SK-N-SH (cell line): Measurements from ENCODE around the gene TYW1. TPM values are rescaled to one million over a fixed set of nuclear protein-coding genes. Genes with fewer than 3 reads are reported as not detected.

Experiments used
- CTCF ChIA-PET: fragments of 300-600, 350-600 bp; formaldehyde crosslinking; extraction: SDS; loops from one replicate; lab custom pipeline; 2021; lab: Yijun Ruan, JAX
- POLR2A ChIA-PET: fragments of 350-600 bp; sonication (Branson Sonifier 250); formaldehyde crosslinking; extraction: SDS; loops from one replicate; lab custom pipeline; 2020; ENCODE audit warnings: antibody characterized with exemption, inconsistent platforms; lab: Yijun Ruan, JAX
- DNase-seq: peaks from one replicate; pipeline ENCODE4 v3.0.0; 2012
- H2AFZ ChIP-seq: fragments of 200-600 bp; sonication (generic); 2 replicates; pipeline ENCODE4 v1.8.1; 2016; ENCODE audit warnings: antibody characterized with exemption, mild to moderate bottlenecking, low read depth
- H3F3A ChIP-seq: fragments of 200-600 bp; sonication (generic); replicated peaks from 2 replicates; pipeline ENCODE3; 2016; ENCODE audit warnings: antibody characterized with exemption, mild to moderate bottlenecking; ENCODE audit not compliant: insufficient read depth
- H3K27ac ChIP-seq, 2 experiments: fragments of 200-500 bp in 1 of 2; fragments of 200-600 bp in 1 of 2; sonication (Bioruptor generic) in 1 of 2; sonication (generic), shearing (Covaris generic) in 1 of 2; 2 replicates each; pipeline versions ENCODE4 v1.5.1 to v1.6.1; 2014 to 2016; ENCODE audit warnings: low read depth in 2 of 2, inconsistent platforms in 1 of 2, low read length in 1 of 2, mild to moderate bottlenecking in 1 of 2, mixed read lengths in 1 of 2
- H3K27me3 ChIP-seq: fragments of 200-600 bp; sonication (generic), shearing (Covaris generic); 2 replicates; pipeline ENCODE4 v1.6.1; 2016; ENCODE audit warnings: mixed run types; ENCODE audit not compliant: insufficient read depth
- H3K36me3 ChIP-seq, 2 experiments: fragments of 200-500 bp in 1 of 2; fragments of 200-600 bp in 1 of 2; sonication (Bioruptor generic) in 1 of 2; sonication (generic) in 1 of 2; replicated peaks in 1 of 2; 2 replicates each; pipeline versions ENCODE3 to v1.5.1; 2014 to 2016; ENCODE audit warnings: low read length in 1 of 2, mild to moderate bottlenecking in 1 of 2; ENCODE audit not compliant: insufficient read depth in 2 of 2, control insufficient read depth in 1 of 2
- H3K4me1 ChIP-seq, 2 experiments: fragments of 200-500 bp in 1 of 2; fragments of 200-600 bp in 1 of 2; sonication (Bioruptor generic) in 1 of 2; sonication (generic), shearing (Covaris generic) in 1 of 2; 2 replicates each; pipeline versions ENCODE4 v1.5.1 to v1.6.1; 2014 to 2016; ENCODE audit warnings: low read depth in 1 of 2, low read length in 1 of 2, mixed run types in 1 of 2; ENCODE audit not compliant: insufficient read depth in 2 of 2, control insufficient read depth in 1 of 2
- H3K4me2 ChIP-seq: fragments of 200-600 bp; sonication (generic), shearing (Covaris generic); 2 replicates; pipeline ENCODE4 v1.6.1; 2017; ENCODE audit warnings: mixed run types
- H3K4me3 ChIP-seq, 2 experiments: fragments of 200-500 bp in 1 of 2; fragments of 200-600 bp in 1 of 2; sonication (Bioruptor generic) in 1 of 2; sonication (generic), shearing (Covaris generic) in 1 of 2; 2 replicates each; pipeline versions ENCODE4 v1.5.1 to v1.8.1; 2014 to 2016; ENCODE audit warnings: low read depth in 2 of 2, inconsistent platforms in 1 of 2, low read length in 1 of 2, mild to moderate bottlenecking in 1 of 2, mixed read lengths in 1 of 2, moderate library complexity in 1 of 2
- H3K79me2 ChIP-seq: fragments of 200-600 bp; sonication (generic); 2 replicates; pipeline ENCODE4 v1.8.1; 2017; ENCODE audit warnings: mild to moderate bottlenecking; ENCODE audit not compliant: insufficient read depth
- H3K9ac ChIP-seq: fragments of 200-600 bp; sonication (generic); 2 replicates; pipeline ENCODE4 v1.6.1; 2017; ENCODE audit warnings: mixed run types
- H3K9me2 ChIP-seq: fragments of 200-600 bp; sonication (generic); 2 replicates; pipeline ENCODE4 v1.6.1; 2017; ENCODE audit warnings: mixed run types
- H3K9me3 ChIP-seq: fragments of 200-600 bp; sonication (generic); 2 replicates; pipeline ENCODE4 v1.6.1; 2017; ENCODE audit warnings: mixed run types, mild to moderate bottlenecking, moderate library complexity
- H4K20me1 ChIP-seq: fragments of 200-600 bp; sonication (generic); 2 replicates; pipeline ENCODE4 v1.6.1; 2017; ENCODE audit warnings: mild to moderate bottlenecking, mixed run types; ENCODE audit not compliant: insufficient read depth
- CHD2 ChIP-seq: fragments of 150-350 bp; IDR thresholded peaks from 2 replicates; pipeline ENCODE4 v1.6.1; 2018; ENCODE audit warnings: low read length; ENCODE audit not compliant: partially characterized antibody
- EP300 ChIP-seq, 2 experiments: IDR thresholded peaks; 2 replicates each; pipeline versions ENCODE4 v1.4.0 to v1.6.1; 2012; ENCODE audit warnings: borderline replicate concordance in 1 of 2, low read depth in 1 of 2, low read length in 1 of 2
- EZH2phosphoT487 ChIP-seq: fragments of 200-600 bp; sonication (generic); IDR thresholded peaks from 2 replicates; pipeline ENCODE4 v1.6.1; 2017; ENCODE audit warnings: low read depth, mixed run types, mild to moderate bottlenecking, antibody characterized with exemption, moderate library complexity, borderline replicate concordance
- FOSL2 ChIP-seq: IDR thresholded peaks from 2 replicates; pipeline ENCODE4 v1.4.0; 2012; ENCODE audit warnings: low read depth, mild to moderate bottlenecking, moderate library complexity, borderline replicate concordance
- FOXM1 ChIP-seq: IDR thresholded peaks from 2 replicates; pipeline ENCODE4 v1.4.0; 2012; ENCODE audit warnings: low read depth, mild to moderate bottlenecking
- GATA2 ChIP-seq: sonication (generic); formaldehyde crosslinking; IDR thresholded peaks from 2 replicates; pipeline ENCODE4 v1.5.0; 2020; ENCODE audit warnings: mild to moderate bottlenecking, missing genetic modification reagents
- JUND ChIP-seq: IDR thresholded peaks from 2 replicates; pipeline ENCODE4 v1.4.0; 2012
- NFIC ChIP-seq: IDR thresholded peaks from 2 replicates; pipeline ENCODE4 v1.4.0; 2012; ENCODE audit warnings: borderline replicate concordance
- NRF1 ChIP-seq: IDR thresholded peaks from 2 replicates; pipeline ENCODE4 v1.6.1; 2012; ENCODE audit warnings: low read depth, mild to moderate bottlenecking, low read length
- POLR2AphosphoS5 ChIP-seq: IDR thresholded peaks from 2 replicates; pipeline ENCODE4 v1.6.1; 2012; ENCODE audit warnings: low read depth, low read length
- RCOR1 ChIP-seq: fragments of 150-350 bp; IDR thresholded peaks from 2 replicates; pipeline ENCODE4 v1.6.1; 2017; ENCODE audit warnings: antibody characterized with exemption, low read length
- RFX5 ChIP-seq: IDR thresholded peaks from 2 replicates; pipeline ENCODE4 v1.6.1; 2012; ENCODE audit warnings: mild to moderate bottlenecking, improper control_type of control experiment, low read length
- RXRA ChIP-seq: IDR thresholded peaks from 2 replicates; pipeline ENCODE4 v1.4.0; 2012; ENCODE audit warnings: low read depth, mild to moderate bottlenecking, borderline replicate concordance
- TEAD4 ChIP-seq: IDR thresholded peaks from 2 replicates; pipeline ENCODE4 v1.4.0; 2012; ENCODE audit warnings: mild to moderate bottlenecking, borderline replicate concordance; ENCODE audit not compliant: insufficient read depth
- YY1 ChIP-seq: IDR thresholded peaks from 2 replicates; pipeline ENCODE4 v1.4.0; 2012; ENCODE audit warnings: low read depth, mild to moderate bottlenecking
- WGBS: methylation state at CpG from one replicate; pipeline ENCODE4 v1.1.6; 2017; ENCODE audit warnings: low lambda C conversion rate; 5-methylcytosine and 5-hydroxymethylcytosine counted together
- polyA plus RNA-seq, 3 experiments: library from polyadenylated mRNA; depleted of rRNA; stranded (reverse); fragments of >200 nt; gene quantifications; 2 replicates each; pipeline ENCODE4 v1.2.3, GENCODE V29; 2012
- TF ChIP-seq, protein P1 (sequence below): IDR thresholded peaks from 2 replicates; pipeline ENCODE4 v1.4.0; 2012; ENCODE audit warnings: low read depth
- TF ChIP-seq, protein P2 (sequence below): IDR thresholded peaks from 2 replicates; pipeline ENCODE4 v1.4.0; 2012; ENCODE audit warnings: low read depth, borderline replicate concordance
- TF ChIP-seq, protein P3 (sequence below): IDR thresholded peaks from 2 replicates; pipeline ENCODE4; 2012
- TF ChIP-seq, protein P4 (sequence below): fragments of 150-350 bp; IDR thresholded peaks from 2 replicates; pipeline ENCODE4 v1.6.1; 2016; ENCODE audit warnings: mild to moderate bottlenecking, low read depth, low read length
- TF ChIP-seq, protein P5 (sequence below): fragments of 200-600 bp; sonication (generic); IDR thresholded peaks from 2 replicates; pipeline ENCODE4 v1.6.1; 2017; ENCODE audit warnings: antibody characterized with exemption, mild to moderate bottlenecking, moderate library complexity

TYW1 gene
- polyA plus RNA-seq, 1 of the 3 experiments (the other 2 are of a cell fraction) = 15.0 TPM

DNA sequence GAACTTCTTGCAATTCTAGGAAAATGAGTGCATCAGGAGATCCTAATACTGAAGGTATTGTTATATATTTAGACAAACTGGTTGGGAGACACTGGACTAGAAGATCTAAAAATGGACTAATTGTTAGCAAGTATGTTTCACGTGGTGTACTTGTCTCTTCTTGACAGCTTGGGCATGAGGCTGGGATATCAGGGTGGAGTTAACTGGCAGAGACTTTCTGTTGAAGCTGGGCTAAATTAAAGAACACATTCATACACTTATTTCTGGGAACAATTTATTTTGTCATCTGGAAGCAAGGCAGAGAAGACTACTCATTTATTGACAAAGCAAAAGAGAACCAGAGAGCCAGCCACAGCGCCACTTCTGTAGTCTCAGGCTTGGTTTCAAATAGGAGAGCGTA is 25.9 kb downstream of the TYW1 start:
- 0 out of 4 replicates have a peak overlapping the region, but pooled peaks of 1 of the 2 experiments have one; percentile 4 for H3K27ac ChIP-seq
- H3K36me3 ChIP-seq = peaks cover 11 to 35% of the 10 kb centered on the region in 2 experiments
- peaks cover 16% of the 10 kb centered on the region; the same call in 1 of the 2 replicates for H3K79me2 ChIP-seq
- CTCF ChIA-PET = no interaction called here
- POLR2A ChIA-PET = no interaction called here
- H2AFZ ChIP-seq = no peak overlapping the region
- TF ChIP-seq, protein P1, sequence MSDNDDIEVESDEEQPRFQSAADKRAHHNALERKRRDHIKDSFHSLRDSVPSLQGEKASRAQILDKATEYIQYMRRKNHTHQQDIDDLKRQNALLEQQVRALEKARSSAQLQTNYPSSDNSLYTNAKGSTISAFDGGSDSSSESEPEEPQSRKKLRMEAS = no peak
- TF ChIP-seq JUND = no peak
- TF ChIP-seq TEAD4 = no peak
- TF ChIP-seq, protein P2, sequence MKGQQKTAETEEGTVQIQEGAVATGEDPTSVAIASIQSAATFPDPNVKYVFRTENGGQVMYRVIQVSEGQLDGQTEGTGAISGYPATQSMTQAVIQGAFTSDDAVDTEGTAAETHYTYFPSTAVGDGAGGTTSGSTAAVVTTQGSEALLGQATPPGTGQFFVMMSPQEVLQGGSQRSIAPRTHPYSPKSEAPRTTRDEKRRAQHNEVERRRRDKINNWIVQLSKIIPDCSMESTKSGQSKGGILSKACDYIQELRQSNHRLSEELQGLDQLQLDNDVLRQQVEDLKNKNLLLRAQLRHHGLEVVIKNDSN = no peak
- TF ChIP-seq RFX5 = no peak
- TF ChIP-seq, protein P3, sequence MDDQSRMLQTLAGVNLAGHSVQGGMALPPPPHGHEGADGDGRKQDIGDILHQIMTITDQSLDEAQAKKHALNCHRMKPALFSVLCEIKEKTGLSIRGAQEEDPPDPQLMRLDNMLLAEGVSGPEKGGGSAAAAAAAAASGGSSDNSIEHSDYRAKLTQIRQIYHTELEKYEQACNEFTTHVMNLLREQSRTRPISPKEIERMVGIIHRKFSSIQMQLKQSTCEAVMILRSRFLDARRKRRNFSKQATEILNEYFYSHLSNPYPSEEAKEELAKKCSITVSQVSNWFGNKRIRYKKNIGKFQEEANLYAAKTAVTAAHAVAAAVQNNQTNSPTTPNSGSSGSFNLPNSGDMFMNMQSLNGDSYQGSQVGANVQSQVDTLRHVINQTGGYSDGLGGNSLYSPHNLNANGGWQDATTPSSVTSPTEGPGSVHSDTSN = no peak
- TF ChIP-seq CHD2 = no peak
- TF ChIP-seq, protein P4, sequence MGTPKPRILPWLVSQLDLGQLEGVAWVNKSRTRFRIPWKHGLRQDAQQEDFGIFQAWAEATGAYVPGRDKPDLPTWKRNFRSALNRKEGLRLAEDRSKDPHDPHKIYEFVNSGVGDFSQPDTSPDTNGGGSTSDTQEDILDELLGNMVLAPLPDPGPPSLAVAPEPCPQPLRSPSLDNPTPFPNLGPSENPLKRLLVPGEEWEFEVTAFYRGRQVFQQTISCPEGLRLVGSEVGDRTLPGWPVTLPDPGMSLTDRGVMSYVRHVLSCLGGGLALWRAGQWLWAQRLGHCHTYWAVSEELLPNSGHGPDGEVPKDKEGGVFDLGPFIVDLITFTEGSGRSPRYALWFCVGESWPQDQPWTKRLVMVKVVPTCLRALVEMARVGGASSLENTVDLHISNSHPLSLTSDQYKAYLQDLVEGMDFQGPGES = no peak
- no peak for TF ChIP-seq POLR2AphosphoS5
- no peak for TF ChIP-seq FOSL2
- TF ChIP-seq YY1 = no peak
- no peak for TF ChIP-seq EP300 (IDR thresholded peaks at IDR 0.05; ENCODE audit: borderline replicate concordance in 1 of 2, low read depth in 1 of 2, low read length in 1 of 2)
- TF ChIP-seq GATA2 (CRISPR knock-in tag) = no peak
- no peak for TF ChIP-seq RCOR1
- TF ChIP-seq NRF1 = no peak
- TF ChIP-seq FOXM1 = no peak
- no peak for TF ChIP-seq EZH2phosphoT487
- no peak for TF ChIP-seq NFIC
- no peak for TF ChIP-seq RXRA
- TF ChIP-seq, protein P5, sequence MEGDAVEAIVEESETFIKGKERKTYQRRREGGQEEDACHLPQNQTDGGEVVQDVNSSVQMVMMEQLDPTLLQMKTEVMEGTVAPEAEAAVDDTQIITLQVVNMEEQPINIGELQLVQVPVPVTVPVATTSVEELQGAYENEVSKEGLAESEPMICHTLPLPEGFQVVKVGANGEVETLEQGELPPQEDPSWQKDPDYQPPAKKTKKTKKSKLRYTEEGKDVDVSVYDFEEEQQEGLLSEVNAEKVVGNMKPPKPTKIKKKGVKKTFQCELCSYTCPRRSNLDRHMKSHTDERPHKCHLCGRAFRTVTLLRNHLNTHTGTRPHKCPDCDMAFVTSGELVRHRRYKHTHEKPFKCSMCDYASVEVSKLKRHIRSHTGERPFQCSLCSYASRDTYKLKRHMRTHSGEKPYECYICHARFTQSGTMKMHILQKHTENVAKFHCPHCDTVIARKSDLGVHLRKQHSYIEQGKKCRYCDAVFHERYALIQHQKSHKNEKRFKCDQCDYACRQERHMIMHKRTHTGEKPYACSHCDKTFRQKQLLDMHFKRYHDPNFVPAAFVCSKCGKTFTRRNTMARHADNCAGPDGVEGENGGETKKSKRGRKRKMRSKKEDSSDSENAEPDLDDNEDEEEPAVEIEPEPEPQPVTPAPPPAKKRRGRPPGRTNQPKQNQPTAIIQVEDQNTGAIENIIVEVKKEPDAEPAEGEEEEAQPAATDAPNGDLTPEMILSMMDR = no peak
- no peak overlapping the region for H3K9ac ChIP-seq
- no peaks in the 10 kb centered on the region for H3K27me3 ChIP-seq
- WGBS = 94% methylated on average over 3 of the region's 3 CpGs
- DNase-seq = no peak
- H3K4me3 ChIP-seq = no peak overlapping the region
- no peaks in the 10 kb centered on the region for H3K9me2 ChIP-seq
- peaks cover 33% of the 10 kb centered on the region for H3F3A ChIP-seq
- H3K9me3 ChIP-seq = no peaks in the 10 kb centered on the region
- H4K20me1 ChIP-seq = no peaks in the 10 kb centered on the region
- no peak overlapping the region for H3K4me2 ChIP-seq
- H3K4me1 ChIP-seq = peaks cover 0 to 20% of the 10 kb centered on the region in 2 experiments; a peak in 2 of 4 replicates
